Ammon's horn (tissue), 1 donor: ENCODE results near the gene RBPJL.

ENCODE experiments used
- DNase-seq: peaks from one replicate; pipeline ENCODE4 v3.0.0-alpha.2; 2016; ENCODE audit warnings: low spot score

The RBPJL gene

DNA sequence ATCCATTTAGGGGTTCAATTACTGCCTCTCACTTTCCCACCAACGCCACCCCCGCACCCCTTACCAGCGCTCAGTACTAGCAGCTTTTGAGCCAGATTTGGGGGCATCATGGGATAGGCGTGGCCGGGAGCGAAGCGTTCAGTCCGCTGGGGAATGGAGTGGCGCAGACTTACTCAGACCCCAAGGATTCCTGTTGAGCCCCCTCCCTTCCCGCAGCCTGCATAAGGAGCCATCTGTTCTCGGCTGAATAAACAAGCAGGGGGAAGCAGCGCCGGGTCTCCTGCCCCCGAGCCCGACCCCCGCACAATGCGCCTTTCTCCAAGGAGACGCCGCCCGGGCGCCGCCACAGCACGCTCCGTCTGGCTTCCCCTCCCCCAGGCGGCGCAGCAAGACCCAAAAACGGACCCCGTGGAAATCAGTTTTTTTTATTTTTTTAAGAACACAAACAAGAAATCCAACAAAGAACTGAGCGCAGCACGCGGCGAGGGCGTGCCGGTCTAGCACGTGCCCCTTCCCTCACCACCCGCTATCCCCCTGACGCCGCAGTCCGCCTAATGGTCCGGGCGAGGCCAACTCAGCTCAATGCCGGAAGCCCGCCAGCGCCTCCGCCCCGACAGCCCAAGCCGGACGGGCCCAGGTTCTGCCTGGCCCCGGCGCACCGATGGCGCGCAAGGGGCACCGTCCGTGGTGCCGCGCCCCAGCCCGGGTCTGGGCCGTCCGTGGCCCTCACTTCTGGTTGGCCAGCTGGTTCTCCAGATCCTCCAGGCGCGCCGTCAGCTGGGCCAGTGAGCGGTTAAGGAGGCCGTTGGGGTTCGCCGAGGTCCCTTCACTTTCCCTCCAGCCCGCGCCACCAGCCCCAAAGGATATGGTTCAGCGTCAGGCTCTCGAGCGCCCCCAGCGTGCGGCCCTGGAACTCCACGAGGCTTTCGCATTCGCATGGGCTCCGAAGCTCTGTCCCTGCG is 13.3 kb upstream of the RBPJL start:
- DNase-seq = peak; percentile 81

DNA sequence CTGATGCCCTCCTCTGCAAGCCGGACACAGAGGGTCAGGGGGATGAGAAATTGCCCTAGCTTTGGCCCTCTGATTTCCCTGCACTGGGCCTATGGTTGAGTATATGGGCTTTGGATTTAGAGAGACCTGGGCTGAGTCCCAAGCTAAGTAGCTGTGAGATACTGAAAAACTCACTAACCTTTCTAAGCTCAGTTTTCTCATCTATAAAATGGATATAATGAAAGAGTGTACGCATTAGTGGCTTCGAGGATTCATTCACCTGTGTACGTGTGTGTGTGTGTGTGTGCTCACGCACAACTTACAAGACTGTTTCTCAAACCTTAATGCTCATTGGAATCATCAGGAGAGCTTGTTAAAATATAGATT is 12.7 kb upstream of the RBPJL start:
- DNase-seq = no peak

DNA sequence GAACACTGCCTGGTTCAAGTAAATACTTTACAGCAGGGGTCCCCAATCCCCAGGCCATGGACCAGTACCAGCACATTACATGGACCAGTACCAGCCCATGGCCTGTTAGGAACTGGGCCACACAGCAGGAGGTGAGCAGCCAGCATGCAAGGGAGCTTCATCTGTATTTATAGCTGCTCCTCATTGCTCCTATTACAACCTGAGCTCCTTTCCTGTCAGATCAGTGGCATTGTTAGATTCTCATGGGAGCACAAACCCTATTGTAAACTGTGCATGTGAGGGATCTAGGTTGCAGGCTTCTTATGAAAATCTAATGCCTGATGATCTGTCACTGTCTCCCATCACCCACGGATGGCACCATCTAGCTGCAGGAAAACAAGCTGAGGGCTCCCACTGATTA is 12.0 kb upstream of the RBPJL start:
- no peak for DNase-seq

DNA sequence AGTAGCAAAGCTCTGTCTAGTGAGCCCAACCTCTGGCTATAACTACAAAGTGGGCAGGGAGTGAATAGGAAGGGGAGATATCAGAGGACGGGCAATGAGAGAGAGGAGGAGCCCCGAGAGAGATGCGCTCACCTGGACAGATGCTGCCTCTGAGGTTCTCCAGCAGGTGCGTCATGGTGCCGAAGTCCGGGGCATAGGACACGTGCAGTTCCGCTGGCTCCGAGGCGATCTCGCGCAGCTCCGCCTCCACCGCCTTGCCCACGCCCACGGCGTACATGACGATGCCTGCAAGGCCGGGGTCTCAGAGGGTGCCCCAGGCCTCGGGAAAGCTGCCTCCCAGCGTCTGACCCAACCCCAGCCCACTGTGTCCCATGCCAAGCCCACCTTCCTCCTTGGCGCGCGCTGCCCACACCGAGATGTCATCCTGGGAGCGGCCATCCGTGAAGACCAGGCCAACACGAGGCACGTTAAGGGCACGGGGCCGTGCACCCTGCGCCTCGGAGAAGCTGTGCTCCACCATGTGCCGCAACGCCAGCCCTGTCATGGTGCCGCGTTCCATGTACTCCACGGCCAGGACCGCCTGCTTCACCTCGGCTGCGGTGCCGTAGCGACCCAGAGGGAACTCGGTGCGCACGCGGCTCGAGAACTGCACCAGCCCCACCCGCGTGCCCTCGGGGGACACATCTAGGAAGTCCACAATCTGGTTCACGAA is 8.7 kb upstream of the RBPJL start:
- no peak for DNase-seq

DNA sequence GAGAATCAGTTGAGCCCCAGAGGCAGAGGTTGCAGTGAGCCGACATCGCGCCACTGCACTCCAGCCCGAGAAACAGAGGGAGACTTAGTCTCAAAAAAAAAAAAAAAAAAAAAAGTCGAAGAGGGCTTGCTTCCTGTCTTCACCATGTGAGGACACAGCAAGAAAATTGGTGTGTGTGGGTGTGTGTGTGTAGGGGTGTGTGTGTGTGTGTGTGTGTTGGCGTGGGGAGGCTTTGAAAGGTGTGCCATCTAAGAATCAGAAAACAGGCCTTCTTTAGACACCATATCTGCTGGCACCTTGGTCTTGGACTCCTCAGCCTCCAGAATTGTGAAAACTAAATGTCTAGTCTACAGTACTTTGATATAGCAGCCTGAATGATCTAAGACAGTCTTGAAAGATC is 6.9 kb upstream of the RBPJL start:
- no peak for DNase-seq

DNA sequence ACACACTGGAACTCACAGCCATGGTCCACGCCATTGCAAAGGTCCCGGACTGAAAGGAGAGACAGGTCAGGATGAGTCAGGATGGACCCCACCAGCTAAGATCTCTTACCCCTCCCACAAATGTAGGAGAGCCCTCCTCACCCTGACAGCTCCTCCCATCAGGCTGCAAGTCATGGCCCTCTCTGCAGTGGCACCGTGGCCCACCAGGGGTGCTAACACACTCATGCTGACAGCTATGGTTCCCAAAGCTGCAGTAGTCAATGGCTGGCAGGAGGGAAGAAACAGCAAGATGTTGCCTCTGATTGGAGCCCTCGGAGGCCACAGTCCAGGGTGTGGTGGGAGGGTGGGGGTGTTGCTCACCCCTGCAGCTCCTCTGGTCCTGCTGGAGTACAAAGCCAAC is 5.7 kb upstream of the RBPJL start:
- no peak for DNase-seq

DNA sequence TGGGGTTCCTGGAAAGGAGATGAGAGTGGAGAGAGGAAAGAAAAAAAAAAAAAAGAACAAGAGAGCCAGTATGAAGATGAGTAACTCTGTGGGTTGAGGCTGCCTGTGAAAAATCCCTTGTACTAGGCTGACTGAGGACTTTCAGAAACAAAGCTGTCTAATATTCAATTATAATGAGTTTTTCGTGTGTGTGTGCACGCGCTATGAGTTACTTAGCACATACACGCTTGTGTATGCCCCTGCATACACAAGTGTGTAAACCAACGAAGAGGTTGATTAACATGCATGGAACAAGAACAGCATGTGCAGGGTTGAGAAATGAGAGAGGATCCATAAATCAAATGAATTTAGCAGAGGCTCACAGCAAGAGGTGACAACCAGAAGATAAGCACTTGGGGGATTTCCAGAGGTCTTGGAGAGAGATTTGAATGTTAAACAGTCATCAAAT is 4.8 kb upstream of the RBPJL start:
- DNase-seq = no peak

DNA sequence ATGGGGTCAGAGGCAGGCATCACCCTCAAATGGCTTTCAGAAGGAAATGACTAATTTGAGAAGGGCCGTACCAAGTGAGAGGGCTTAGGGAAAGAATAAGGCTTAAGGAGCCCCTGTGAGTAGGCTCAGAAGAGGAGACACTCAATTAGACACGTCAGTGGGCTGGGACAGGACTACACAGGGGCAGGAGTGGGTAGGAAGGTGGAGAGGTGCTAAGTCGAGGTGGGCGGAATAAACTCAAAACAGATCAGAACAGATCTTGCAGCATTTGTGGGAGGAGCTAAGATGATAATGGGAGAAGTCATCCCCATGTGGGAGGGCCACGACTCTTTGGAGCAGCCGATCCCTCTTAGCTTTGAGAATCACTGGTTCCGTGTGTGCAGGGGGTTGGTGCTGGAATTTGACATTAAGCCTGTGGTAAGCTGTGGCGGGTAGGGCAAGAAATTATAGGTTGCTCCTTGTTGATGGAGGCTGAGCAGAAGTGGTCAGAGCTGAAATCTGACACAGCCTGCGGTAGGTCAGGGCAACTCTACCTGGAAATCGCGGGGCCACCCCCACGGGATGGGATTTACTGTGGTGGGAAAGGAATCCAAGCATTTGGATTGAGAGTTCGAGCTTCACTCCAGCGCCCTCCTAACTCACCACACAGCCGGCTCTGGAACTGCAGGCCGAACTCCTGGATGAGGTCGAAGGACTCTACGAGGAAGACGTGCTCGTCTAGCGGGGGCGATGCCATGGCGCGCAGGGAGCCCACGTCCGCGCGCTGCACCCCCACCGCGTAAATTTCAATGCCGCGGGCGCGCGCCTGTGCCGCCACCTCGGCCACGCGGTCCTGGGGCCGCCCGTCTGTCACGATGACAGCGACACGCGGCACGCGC is 2.8 kb upstream of the RBPJL start:
- DNase-seq = no peak

DNA sequence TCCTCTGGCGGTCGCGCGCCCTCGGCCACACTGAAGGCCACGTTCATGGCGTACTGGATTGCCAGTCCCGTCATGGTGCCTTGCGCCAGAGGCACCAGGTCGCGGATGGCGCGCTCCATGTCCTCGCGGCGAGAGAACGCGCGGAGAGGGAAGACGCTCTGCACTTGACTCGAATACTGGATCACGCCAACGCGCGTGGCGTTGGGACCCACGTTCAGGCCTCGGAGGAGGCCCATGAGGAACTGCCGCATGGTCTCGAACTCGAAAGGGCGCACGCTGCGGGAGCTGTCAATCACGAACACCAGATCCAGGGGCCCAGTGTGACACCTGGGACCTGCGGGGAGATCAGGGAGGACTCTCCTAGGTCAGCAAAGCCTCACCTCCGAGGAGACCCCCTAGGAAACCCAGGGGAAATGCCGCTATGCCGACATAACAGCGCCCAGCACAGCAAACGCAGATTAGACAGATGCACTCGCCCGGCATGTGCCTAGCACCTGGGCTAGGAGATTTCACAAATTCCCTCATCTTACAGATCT is 2.1 kb upstream of the RBPJL start:
- DNase-seq = no peak

DNA sequence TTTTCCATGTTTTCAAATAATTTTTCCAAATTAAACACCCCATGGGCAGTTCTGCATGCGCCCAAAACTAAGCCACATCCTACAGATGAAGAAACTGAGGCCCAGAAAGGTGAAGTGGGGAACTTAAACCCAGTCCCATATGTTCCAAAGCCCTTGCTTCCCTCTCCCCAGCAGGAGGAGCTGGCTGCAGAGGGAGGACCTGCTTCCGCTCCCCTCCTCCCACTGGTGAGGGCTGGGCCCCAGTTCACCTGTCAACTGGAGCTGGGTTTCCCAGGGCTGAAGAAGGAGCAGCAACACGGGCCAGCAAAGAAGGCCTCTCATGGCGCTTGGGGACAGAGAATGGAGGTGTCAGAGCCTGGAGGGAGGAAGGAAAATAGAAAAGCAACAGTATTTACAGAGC is 1.4 kb upstream of the RBPJL start:
- no peak for DNase-seq

DNA sequence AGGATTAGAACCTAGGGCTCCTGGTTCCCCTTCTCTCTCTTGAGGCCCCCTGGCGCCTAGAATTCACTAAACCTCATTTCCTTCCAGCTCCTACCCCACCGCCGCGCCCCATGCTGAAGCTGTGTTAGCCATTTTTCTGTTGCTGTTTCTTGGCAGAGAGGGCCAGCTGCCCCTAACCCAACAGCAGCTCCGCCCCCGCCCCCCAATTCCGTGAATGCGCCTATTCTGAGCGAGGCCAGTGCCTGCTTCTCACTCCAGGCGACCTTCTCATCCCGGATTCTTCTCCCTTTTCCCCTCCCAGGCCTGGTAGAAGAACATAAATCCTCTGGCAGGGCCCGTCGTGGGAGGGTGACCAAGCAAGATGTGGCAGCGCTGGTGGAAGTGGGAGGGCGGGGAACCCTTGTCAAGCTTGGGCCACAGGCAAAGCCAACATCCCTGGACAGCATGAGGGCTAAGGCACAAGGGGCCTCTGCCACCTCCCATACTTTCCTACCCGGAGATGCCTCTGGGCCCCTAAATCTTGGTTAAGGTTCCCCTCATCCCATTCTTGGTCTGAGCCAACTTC is 518 bp downstream of the RBPJL start:
- DNase-seq = no peak

DNA sequence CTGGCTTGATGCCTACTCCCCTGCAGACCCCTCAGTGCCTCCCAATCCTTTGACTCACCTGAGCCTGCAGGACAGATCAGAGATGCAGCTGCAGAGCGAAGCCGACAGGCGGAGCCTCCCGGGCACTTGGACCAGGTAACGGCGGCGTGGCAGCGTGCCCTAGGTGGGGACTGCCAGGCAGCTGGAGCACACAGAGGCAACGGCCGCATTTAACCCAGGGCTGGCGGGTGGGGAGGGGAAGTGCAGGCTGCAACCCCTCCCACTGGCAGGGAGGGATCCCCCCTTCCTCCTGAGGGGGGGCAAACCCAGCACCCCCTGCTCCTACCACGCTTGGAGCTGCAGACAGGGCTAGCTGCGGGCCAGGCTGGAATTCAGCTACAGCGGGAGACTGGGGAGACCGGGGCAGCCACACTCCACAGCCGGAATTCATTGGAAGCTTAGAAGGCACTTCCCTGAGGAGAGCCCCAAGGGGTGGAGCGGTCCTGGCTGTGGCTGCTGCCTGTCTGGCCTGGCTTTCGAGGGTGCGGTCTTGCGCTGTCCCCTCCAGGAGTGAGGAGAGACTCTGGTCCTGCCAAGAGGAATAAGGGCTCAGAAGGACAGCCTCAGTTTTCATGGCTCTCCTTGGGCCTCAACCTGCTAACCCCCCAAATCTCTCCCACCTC is 1.6 kb downstream of the RBPJL start, which contains the start of gene MATN4:
Gene MATN4 (minus strand): TSS at position 183 of the 662 bp plus-strand sequence. CDS start 2,717 bp downstream, outside the sequence.
- DNase-seq = no peak

DNA sequence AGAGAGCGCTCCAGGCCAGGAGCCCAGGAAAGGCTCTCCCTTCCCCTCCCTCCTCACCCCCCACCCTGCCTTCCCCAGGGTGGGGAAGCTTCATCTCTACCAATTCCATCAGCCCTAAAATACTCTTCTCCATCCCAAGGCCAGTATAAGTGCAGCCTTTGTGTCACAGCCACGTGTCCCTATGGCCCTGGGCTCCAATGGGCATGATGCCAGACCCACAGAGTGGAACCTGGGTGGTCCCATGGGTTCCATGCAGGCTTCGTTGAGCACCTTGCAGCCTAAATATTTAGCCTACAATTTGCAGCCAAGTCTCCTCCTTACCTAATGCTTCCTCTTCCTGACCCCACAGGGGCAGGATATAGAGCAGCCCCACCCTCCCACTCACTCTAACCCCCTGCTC is 2.4 kb downstream of the RBPJL start:
- no peak for DNase-seq

DNA sequence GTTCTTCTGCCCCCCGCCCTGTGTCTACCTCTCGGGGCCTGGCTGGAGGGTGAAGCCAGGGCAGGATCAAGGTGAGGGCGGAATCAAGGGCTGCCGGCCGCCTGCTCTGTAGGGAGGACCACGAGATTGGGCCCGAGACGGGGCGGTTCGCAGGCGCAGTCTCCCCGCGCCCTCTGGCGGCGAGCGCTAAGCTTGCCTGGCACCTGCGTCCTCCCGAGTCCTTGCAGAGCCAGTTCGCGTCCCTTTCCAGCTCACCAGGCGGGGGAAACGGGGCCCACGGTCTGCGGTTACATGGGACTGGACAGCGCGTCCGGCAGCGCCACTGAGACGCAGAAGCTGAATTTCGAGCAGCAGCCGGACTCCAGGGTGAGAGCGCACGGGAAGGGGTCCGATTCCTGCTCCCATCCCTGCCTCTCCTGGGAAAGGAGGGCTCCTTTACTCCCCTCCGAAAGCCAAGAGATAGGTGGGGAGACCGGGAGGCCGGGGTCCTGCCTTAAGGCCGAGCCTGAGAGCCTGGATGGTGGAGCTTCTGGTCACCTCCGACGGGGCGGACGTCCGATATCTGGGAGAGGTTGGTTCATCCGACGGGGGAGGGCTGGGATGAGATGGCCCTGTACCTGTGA is 5.1 kb downstream of the RBPJL start:
- peak; percentile 54 for DNase-seq

DNA sequence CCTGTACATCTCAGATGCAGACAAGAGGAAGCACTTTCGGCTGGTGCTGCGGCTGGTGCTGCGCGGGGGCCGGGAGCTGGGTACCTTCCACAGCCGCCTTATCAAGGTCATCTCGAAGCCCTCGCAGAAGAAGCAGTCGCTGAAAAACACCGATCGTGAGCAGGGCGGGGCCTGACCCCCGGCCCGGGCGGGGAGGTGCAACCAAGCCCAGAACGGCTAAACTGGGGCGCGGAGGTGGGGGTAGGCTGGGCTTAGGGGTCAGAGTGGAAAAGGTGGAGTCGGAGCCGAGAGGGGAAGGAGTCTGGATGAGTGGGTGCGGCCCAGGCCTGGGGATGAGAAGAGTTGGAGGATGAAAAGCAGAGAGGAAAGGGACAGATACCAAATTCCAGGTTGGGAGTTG is 5.6 kb downstream of the RBPJL start:
- DNase-seq = no peak

DNA sequence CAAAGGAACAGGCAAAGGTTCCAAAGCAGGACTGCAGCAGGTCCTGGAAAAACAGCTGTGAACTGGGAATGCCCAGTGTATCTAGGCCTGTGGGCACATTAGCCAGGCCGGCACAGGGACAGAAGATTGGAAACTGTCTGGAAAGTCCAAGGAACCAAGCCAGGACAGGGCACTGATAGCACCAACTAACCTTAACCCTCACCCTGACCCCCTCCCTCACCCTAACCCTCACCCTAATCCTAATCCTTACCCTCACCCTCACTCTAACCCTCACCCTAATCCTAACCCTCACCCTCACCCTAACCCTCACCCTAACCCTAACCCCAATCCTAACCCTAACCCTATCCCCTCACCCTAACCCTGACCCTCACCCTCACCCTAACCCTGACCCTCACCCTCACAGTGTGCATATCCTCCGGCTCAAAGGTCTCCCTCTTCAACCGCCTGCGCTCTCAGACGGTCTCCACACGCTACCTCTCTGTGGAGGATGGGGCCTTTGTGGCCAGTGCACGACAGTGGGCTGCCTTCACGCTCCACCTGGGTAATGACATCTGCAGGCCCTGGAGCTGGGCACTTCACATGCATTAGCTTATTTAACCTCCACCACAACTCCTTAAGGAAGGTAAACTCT is 6.5 kb downstream of the RBPJL start:
- no peak for DNase-seq

DNA sequence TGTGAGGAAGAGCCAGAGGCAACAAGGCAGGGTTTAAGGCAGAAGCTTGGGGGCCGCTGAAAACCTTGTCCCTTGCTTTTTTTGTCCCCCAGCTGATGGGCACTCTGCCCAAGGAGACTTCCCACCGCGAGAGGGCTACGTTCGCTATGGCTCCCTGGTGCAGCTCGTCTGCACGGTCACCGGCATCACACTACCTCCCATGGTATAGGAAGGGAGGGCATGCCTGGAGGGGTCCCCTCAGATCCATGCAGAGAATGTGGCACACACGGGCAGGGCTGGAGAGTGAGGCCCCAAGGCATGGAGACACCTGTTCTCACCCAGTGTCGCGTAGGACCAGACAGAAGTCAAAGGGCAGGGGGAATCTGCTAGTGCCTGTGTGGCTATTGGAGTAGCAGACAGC is 7.3 kb downstream of the RBPJL start:
- DNase-seq = no peak

DNA sequence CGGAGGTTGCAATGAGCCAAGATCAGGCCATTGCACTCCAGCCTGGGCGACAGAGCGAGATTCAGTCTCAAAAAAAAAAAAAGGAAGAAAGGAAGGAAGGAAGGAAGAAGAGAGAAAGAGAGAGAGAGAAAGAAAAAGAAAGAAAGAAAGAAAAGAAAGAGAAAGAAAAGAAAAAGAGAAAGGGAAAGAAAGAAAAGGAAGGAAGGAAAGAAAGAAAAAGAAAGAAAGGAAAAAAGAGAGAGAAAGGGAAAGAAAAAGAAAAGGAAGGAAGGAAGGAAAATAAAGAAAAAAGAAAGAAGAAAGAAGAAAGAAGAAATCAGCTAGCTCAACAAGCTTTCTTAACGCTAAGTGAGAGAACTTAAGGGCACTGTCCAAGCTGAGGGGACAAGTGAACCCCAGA is 9.0 kb downstream of the RBPJL start:
- DNase-seq = no peak

DNA sequence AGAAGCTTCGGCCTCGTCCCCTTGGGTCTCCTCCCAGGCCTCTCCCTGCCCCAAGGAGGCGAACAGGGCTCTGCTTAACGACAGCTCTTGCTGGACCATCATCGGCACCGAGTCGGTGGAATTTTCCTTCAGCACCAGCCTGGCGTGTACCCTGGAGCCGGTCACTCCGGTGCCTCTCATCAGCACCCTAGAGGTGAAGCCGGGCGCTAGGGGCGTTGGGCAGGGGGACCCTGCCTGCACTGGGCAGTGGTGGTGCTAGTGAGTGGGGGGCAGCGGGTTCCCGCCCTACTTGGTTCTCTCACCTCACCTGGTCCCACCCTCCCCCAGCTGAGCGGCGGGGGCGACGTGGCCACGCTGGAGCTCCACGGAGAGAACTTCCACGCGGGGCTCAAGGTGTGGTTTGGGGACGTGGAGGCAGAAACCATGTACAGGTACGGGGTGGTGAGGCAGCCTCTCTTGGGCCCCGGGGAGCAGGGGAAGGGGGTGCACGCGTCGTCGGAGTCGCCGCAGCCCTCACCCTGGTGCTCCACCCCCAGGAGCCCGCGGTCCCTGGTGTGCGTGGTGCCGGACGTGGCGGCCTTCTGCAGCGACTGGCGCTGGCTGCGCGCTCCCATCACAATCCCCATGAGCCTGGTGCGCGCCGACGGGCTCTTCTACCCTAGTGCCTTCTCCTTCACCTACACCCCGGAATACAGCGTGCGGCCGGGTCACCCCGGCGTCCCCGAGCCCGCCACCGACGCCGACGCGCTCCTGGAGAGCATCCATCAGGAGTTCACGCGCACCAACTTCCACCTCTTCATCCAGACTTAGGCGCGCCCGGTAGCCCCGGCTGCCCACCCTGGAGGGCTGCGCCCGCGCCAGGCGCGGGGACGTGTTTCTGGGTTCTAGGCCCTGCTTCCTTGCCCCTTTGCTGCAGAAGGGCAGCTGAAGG is 9.8 kb downstream of the RBPJL start:
- no peak for DNase-seq
